ENCODE data around the gene GRK2.

GRK2 gene

DNA sequence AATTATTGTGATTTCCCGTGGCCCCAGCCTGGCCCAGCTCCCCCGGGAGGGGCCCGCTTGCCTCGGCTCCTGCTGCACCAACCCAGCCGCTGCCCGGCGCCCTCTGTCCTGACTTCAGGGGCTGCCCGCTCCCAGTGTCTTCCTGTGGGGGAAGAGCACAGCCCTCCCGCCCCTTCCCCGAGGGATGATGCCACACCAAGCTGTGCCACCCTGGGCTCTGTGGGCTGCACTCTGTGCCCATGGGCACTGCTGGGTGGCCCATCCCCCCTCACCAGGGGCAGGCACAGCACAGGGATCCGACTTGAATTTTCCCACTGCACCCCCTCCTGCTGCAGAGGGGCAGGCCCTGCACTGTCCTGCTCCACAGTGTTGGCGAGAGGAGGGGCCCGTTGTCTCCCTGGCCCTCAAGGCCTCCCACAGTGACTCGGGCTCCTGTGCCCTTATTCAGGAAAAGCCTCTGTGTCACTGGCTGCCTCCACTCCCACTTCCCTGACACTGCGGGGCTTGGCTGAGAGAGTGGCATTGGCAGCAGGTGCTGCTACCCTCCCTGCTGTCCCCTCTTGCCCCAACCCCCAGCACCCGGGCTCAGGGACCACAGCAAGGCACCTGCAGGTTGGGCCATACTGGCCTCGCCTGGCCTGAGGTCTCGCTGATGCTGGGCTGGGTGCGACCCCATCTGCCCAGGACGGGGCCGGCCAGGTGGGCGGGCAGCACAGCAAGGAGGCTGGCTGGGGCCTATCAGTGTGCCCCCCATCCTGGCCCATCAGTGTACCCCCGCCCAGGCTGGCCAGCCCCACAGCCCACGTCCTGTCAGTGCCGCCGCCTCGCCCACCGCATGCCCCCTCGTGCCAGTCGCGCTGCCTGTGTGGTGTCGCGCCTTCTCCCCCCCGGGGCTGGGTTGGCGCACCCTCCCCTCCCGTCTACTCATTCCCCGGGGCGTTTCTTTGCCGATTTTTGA lies 19.5 kb downstream of the GRK2 start:
- Histone ChIP-seq H2BK15ac (ENCODE audit: low read length) (no peak overlapping the region), H3K23ac (ENCODE audit: low read depth, low read length, poor library complexity) (no peak overlapping the region), H3K18ac (ENCODE audit: low read length) (no peak overlapping the region), H3K9ac (ENCODE audit: low read depth, low read length, poor library complexity) (peak overlapping the region; percentile 44), H3K4me2 (ENCODE audit: insufficient read depth, low read length, poor library complexity, severe bottlenecking) (no peak overlapping the region), H3K36me3 (replicated peaks in 1 of 2; ENCODE audit: control insufficient read depth in 2 of 2, insufficient read depth in 2 of 2, low read length in 2 of 2) (peaks cover 51 to 73% of the 10 kb centered on the region in 2 donors), H2AFZ (ENCODE audit: low read length) (no peak overlapping the region), H3K4ac (ENCODE audit: low read length) (no peak overlapping the region), H2BK120ac (ENCODE audit: low read depth, low read length) (no peak overlapping the region), H3K27ac (replicated peaks; ENCODE audit: low read length) (no peak overlapping the region), H3K4me1 (ENCODE audit: control insufficient read depth in 2 of 2, insufficient read depth in 1 of 2, low read depth in 1 of 2, low read length in 2 of 2) (peaks cover 18 to 19% of the 10 kb centered on the region in 2 donors), H3K79me1 (ENCODE audit: low read depth, low read length) (peaks cover 34% of the 10 kb centered on the region), H4K91ac (ENCODE audit: low read depth, low read length, poor library complexity) (no peak overlapping the region), H2AK5ac (ENCODE audit: low read depth, low read length) (no peak overlapping the region), H2BK12ac (ENCODE audit: low read length) (no peak overlapping the region), H3K14ac (ENCODE audit: low read length) (no peak overlapping the region), H3K9me3 (replicated peaks in 1 of 2; ENCODE audit: control insufficient read depth in 2 of 2, insufficient read depth in 1 of 2, low read depth in 1 of 2, low read length in 2 of 2) (no peaks in the 10 kb centered on the region), H3K27me3 (ENCODE audit: control insufficient read depth in 3 of 3, insufficient read depth in 3 of 3, low read depth in 1 of 3, low read length in 3 of 3) (no peaks in the 10 kb centered on the region), H3K4me3 (ENCODE audit: low read length in 2 of 2) (no peak overlapping the region), H2BK5ac (ENCODE audit: low read length) (peak overlapping the region; percentile 87), H4K8ac (ENCODE audit: low read depth, low read length) (no peak overlapping the region)
- DNase-seq (ENCODE audit: low spot score), result no peak
- WGBS, 2 donors (ENCODE audit: extremely low coverage in 2 of 2, insufficient read length in 2 of 2, insufficient replicate concordance in 1 of 2), result no CpG with 5 or more reads among the region's 39 CpGs

DNA sequence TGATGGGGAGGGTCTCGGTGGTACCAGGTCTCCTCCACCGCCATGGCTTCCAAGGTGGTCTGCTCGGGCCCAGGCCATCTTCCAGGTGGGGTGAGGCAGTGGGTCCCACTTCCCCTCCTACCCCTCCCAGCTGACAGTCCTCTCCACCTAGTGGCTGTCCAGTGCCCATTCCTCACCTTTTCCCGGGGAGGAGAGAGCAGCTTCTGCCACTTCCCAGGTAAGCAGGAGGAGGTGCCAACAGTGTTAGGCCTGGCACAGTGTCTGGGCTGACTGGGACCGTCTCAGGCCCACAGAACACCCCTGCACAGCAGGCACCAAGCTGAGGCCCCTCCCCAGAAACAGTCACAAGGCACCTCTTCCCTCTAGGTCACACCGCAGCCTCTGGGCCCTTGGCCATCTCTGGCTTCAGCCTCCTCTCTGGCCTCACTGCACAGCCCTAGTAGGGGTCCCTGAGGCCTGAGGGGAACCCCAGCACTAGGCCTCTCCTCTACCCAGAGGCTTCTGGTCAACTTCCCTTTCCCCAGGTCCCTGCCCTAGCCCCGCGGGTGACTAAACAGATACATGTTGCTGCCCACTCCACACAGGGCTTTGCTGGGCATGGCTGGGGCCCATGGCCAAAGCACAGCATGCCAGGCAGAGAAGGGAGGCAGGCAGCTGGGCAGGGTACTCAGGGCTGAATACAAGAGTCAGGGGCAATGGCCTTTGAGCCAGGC lies 20.5 kb downstream of the GRK2 start:
- Histone ChIP-seq H4K91ac (ENCODE audit: low read depth, low read length, poor library complexity) (no peak overlapping the region), H3K4ac (ENCODE audit: low read length) (no peak overlapping the region), H3K27ac (replicated peaks; ENCODE audit: low read length) (no peak overlapping the region), H3K14ac (ENCODE audit: low read length) (no peak overlapping the region), H3K18ac (ENCODE audit: low read length) (no peak overlapping the region), H2BK15ac (ENCODE audit: low read length) (no peak overlapping the region), H2BK12ac (ENCODE audit: low read length) (no peak overlapping the region), H2AK5ac (ENCODE audit: low read depth, low read length) (peak overlapping the region; percentile 20), H4K8ac (ENCODE audit: low read depth, low read length) (no peak overlapping the region), H3K27me3 (ENCODE audit: control insufficient read depth in 3 of 3, insufficient read depth in 3 of 3, low read depth in 1 of 3, low read length in 3 of 3) (no peaks in the 10 kb centered on the region), H3K4me3 (ENCODE audit: low read length in 2 of 2) (no peak overlapping the region), H3K4me2 (ENCODE audit: insufficient read depth, low read length, poor library complexity, severe bottlenecking) (no peak overlapping the region), H3K36me3 (replicated peaks in 1 of 2; ENCODE audit: control insufficient read depth in 2 of 2, insufficient read depth in 2 of 2, low read length in 2 of 2) (peaks cover 48 to 73% of the 10 kb centered on the region in 2 donors), H3K4me1 (ENCODE audit: control insufficient read depth in 2 of 2, insufficient read depth in 1 of 2, low read depth in 1 of 2, low read length in 2 of 2) (peaks cover 19 to 21% of the 10 kb centered on the region in 2 donors), H3K23ac (ENCODE audit: low read depth, low read length, poor library complexity) (peak overlapping the region; percentile 65), H2BK120ac (ENCODE audit: low read depth, low read length) (no peak overlapping the region), H3K9ac (ENCODE audit: low read depth, low read length, poor library complexity) (no peak overlapping the region), H2AFZ (ENCODE audit: low read length) (no peak overlapping the region), H3K79me1 (ENCODE audit: low read depth, low read length) (peaks cover 36% of the 10 kb centered on the region), H3K9me3 (replicated peaks in 1 of 2; ENCODE audit: control insufficient read depth in 2 of 2, insufficient read depth in 1 of 2, low read depth in 1 of 2, low read length in 2 of 2) (no peaks in the 10 kb centered on the region), H2BK5ac (ENCODE audit: low read length) (peak overlapping the region; percentile 87)
- DNase-seq (ENCODE audit: low spot score), result no peak
- WGBS, 2 donors (ENCODE audit: extremely low coverage in 2 of 2, insufficient read length in 2 of 2, insufficient replicate concordance in 1 of 2), result no CpG with 5 or more reads among the region's 8 CpGs

DNA sequence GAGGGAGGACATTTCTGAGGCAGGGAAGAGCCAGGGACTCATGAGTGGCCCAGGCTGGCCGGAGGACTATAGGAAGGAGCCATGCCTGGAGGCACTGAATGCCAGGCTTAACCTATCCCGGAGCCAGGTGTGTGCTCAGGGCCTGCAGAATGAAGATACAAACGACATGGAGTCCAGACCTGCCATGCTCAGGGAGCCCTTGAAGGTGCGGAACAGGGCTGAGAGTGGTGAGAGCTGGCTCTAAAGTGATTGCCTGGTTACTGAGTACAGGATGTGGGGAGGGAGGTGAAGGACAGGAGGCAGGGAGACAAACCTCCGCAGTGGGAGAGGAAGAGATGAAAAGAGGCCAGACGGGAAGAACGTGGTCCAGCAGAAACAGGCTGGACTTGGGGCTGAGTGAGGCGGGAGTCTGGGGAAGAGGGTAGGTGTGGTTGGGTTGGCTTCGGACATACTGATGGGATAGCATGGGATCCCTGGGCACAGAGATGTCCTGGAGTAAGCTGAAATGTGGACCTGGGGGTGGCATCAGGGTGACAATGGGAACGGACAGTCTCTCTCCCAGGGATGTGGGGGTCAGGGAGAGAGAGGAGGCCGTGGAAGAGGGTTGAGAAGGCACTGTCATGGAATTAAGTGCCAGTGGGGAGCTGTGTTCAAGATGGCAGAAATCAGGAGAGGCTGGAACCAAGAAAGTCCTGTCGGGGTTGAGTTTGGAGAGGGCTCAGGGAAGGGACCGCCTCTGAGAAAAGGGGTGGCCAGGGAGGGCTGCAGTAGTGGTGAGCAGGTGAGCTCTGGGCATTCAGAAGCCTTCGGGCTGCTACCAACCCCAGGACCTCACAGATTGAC lies 21.3 kb downstream of the GRK2 start:
- no peak for DNase-seq (ENCODE audit: low spot score)
- Histone ChIP-seq H3K9ac (ENCODE audit: low read depth, low read length, poor library complexity) (peak overlapping the region; percentile 100), H3K4me1 (ENCODE audit: control insufficient read depth in 2 of 2, insufficient read depth in 1 of 2, low read depth in 1 of 2, low read length in 2 of 2) (peaks cover 19 to 21% of the 10 kb centered on the region in 2 donors), H4K91ac (ENCODE audit: low read depth, low read length, poor library complexity) (peak overlapping the region; percentile 22), H3K4ac (ENCODE audit: low read length) (no peak overlapping the region), H2BK5ac (ENCODE audit: low read length) (peak overlapping the region; percentile 95), H2AFZ (ENCODE audit: low read length) (peak overlapping the region; percentile 94), H2BK15ac (ENCODE audit: low read length) (peak overlapping the region; percentile 28), H4K8ac (ENCODE audit: low read depth, low read length) (no peak overlapping the region), H3K14ac (ENCODE audit: low read length) (peak overlapping the region; percentile 39), H3K18ac (ENCODE audit: low read length) (peak overlapping the region; percentile 100), H3K9me3 (replicated peaks in 1 of 2; ENCODE audit: control insufficient read depth in 2 of 2, insufficient read depth in 1 of 2, low read depth in 1 of 2, low read length in 2 of 2) (no peaks in the 10 kb centered on the region), H3K23ac (ENCODE audit: low read depth, low read length, poor library complexity) (peak overlapping the region; percentile 99), H2BK12ac (ENCODE audit: low read length) (no peak overlapping the region), H3K27ac (replicated peaks; ENCODE audit: low read length) (peak overlapping the region; percentile 97), H3K36me3 (replicated peaks in 1 of 2; ENCODE audit: control insufficient read depth in 2 of 2, insufficient read depth in 2 of 2, low read length in 2 of 2) (peaks cover 47 to 73% of the 10 kb centered on the region in 2 donors), H2BK120ac (ENCODE audit: low read depth, low read length) (peak overlapping the region; percentile 94), H3K4me2 (ENCODE audit: insufficient read depth, low read length, poor library complexity, severe bottlenecking) (peak overlapping the region; percentile 86), H2AK5ac (ENCODE audit: low read depth, low read length) (peak overlapping the region; percentile 90), H3K27me3 (ENCODE audit: control insufficient read depth in 3 of 3, insufficient read depth in 3 of 3, low read depth in 1 of 3, low read length in 3 of 3) (no peaks in the 10 kb centered on the region), H3K79me1 (ENCODE audit: low read depth, low read length) (peaks cover 37% of the 10 kb centered on the region), H3K4me3 (ENCODE audit: low read length in 2 of 2) (peak overlapping the region; percentile 96 to 98)
- WGBS, 2 donors (ENCODE audit: extremely low coverage in 2 of 2, insufficient read length in 2 of 2, insufficient replicate concordance in 1 of 2), result no CpG with 5 or more reads among the region's 14 CpGs
